Progenitor cell of endocrine pancreas (in vitro differentiated cells): ENCODE data around the gene MECP2. TPM values are rescaled to one million over a fixed set of nuclear protein-coding genes. Genes with fewer than 3 reads are reported as not detected.

Experiments
- DNase-seq: peaks from one replicate; pipeline ENCODE4 v3.0.0; 2021; ENCODE audit warnings: low spot score; ENCODE audit not compliant: unreplicated experiment
- H3K27ac Mint-ChIP-seq: 2 replicates; pipeline ENCODE4 v1.8.0; 2021; ENCODE audit warnings: mild to moderate bottlenecking, moderate library complexity, mixed read lengths
- H3K27me3 Mint-ChIP-seq: 2 replicates; pipeline ENCODE4 v1.8.0; 2021; ENCODE audit warnings: mixed read lengths
- H3K36me3 Mint-ChIP-seq: 2 replicates; pipeline ENCODE4 v1.8.0; 2022; ENCODE audit warnings: mixed read lengths; ENCODE audit not compliant: insufficient read depth
- H3K4me1 Mint-ChIP-seq: 2 replicates; pipeline ENCODE4 v1.8.0; 2021; ENCODE audit warnings: low read depth, mixed read lengths
- H3K4me3 Mint-ChIP-seq: 2 replicates; pipeline ENCODE4 v1.8.0; 2021; ENCODE audit warnings: low read depth, mild to moderate bottlenecking, moderate library complexity, mixed read lengths
- H3K9me3 Mint-ChIP-seq: 2 replicates; pipeline ENCODE4 v1.8.0; 2021; ENCODE audit warnings: low read depth, mixed read lengths
- CTCF ChIP-seq: fragments of 200-600 bp; sonication (generic); IDR thresholded peaks from one replicate; pipeline ENCODE4 v1.5.0; 2021; ENCODE audit warnings: antibody characterized with exemption, mild to moderate bottlenecking; ENCODE audit not compliant: unreplicated experiment
- total RNA-seq: library from RNA; stranded (reverse); gene quantifications from 2 replicates; pipeline ENCODE4 v1.2.1, GENCODE V29; 2021

MECP2 gene
- total RNA-seq, 1 donor from 2014 or later: 47.6 TPM

GRCh38 chrX:154006947-154007346, 90.6 kb downstream of the MECP2 start:
- Mint-ChIP-seq H3K9me3 (peaks cover 8% of the 10 kb centered on the region), H3K4me3 (no peak overlapping the region), H3K27ac (no peak overlapping the region)

GRCh38 chrX:154004315-154004714, 93.2 kb downstream of the MECP2 start:
- Mint-ChIP-seq H3K9me3 (peaks cover 12% of the 10 kb centered on the region), H3K36me3 (peaks cover 10% of the 10 kb centered on the region), H3K27me3 (no peaks in the 10 kb centered on the region), H3K27ac (peak overlapping the region; percentile 70), H3K4me1 (peaks cover 14% of the 10 kb centered on the region), H3K4me3 (no peak overlapping the region)
- no peak for TF ChIP-seq CTCF
- DNase-seq: no peak

More at GRCh38 chrX:154006947-154007346, 90.6 kb downstream of the MECP2 start:
- no peaks in the 10 kb centered on the region for H3K27me3 Mint-ChIP-seq
- H3K4me1 Mint-ChIP-seq: peaks cover 9% of the 10 kb centered on the region
- TF ChIP-seq CTCF: no peak
- H3K36me3 Mint-ChIP-seq: peaks cover 8% of the 10 kb centered on the region
- DNase-seq: no peak

GRCh38 chrX:154002215-154002719, 95.2 kb downstream of the MECP2 start:
- no peaks in the 10 kb centered on the region for H3K27me3 Mint-ChIP-seq
- H3K36me3 Mint-ChIP-seq: peaks cover 4% of the 10 kb centered on the region
- TF ChIP-seq CTCF: no peak
- H3K4me1 Mint-ChIP-seq: peaks cover 13% of the 10 kb centered on the region
- no peak for DNase-seq
- H3K27ac Mint-ChIP-seq: peak overlapping the region; percentile 92
- peaks cover 15% of the 10 kb centered on the region for H3K9me3 Mint-ChIP-seq
- no peak overlapping the region for H3K4me3 Mint-ChIP-seq

- TF ChIP-seq CTCF: no peak
- Mint-ChIP-seq H3K27me3 (no peaks in the 10 kb centered on the region), H3K9me3 (peaks cover 13% of the 10 kb centered on the region), H3K4me3 (no peak overlapping the region), H3K36me3 (peaks cover 4% of the 10 kb centered on the region), H3K27ac (peak overlapping the region; percentile 74), H3K4me1 (peaks cover 13% of the 10 kb centered on the region)
- no peak for DNase-seq
These were observed 97.5 kb downstream of the MECP2 start for GRCh38 chrX:154000051-154000450.

GRCh38 chrX:153999359-154000037, 98.0 kb downstream of the MECP2 start:
- no peak for TF ChIP-seq CTCF

More at GRCh38 chrX:153999359-154000037, 98.0 kb downstream of the MECP2 start:
- no peaks in the 10 kb centered on the region for H3K27me3 Mint-ChIP-seq
- peaks cover 13% of the 10 kb centered on the region for H3K9me3 Mint-ChIP-seq
- peaks cover 4% of the 10 kb centered on the region for H3K36me3 Mint-ChIP-seq
- no peak overlapping the region for H3K4me3 Mint-ChIP-seq
- H3K27ac Mint-ChIP-seq: peak overlapping the region; percentile 74
- H3K4me1 Mint-ChIP-seq: peaks cover 13% of the 10 kb centered on the region
- no peak for DNase-seq
